ENCODE measurements around the gene SGCD.

Gene SGCD

DNA sequence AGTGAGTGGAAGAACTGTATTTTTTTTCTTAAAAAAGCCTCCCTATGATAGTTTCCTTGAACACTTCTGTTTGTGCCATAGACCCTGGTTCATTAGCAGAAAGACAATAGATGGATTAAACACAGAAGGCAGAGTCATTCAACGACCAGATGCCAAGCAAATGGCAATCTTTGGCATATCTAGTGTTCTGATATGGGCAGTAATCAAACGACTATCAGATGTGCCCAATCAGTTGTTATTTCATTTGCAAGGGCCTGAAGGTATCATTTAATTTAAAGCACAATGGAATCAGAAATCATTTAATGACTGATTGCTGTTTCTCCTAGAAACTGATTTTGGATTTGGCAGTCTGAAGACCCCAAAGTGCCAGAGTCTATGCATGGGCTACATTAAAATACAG, 61.3 kb downstream of the SGCD start:
- TF ChIP-seq, protein P1, sequence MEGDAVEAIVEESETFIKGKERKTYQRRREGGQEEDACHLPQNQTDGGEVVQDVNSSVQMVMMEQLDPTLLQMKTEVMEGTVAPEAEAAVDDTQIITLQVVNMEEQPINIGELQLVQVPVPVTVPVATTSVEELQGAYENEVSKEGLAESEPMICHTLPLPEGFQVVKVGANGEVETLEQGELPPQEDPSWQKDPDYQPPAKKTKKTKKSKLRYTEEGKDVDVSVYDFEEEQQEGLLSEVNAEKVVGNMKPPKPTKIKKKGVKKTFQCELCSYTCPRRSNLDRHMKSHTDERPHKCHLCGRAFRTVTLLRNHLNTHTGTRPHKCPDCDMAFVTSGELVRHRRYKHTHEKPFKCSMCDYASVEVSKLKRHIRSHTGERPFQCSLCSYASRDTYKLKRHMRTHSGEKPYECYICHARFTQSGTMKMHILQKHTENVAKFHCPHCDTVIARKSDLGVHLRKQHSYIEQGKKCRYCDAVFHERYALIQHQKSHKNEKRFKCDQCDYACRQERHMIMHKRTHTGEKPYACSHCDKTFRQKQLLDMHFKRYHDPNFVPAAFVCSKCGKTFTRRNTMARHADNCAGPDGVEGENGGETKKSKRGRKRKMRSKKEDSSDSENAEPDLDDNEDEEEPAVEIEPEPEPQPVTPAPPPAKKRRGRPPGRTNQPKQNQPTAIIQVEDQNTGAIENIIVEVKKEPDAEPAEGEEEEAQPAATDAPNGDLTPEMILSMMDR (IDR thresholded peaks at IDR 0.05), result no peak

DNA sequence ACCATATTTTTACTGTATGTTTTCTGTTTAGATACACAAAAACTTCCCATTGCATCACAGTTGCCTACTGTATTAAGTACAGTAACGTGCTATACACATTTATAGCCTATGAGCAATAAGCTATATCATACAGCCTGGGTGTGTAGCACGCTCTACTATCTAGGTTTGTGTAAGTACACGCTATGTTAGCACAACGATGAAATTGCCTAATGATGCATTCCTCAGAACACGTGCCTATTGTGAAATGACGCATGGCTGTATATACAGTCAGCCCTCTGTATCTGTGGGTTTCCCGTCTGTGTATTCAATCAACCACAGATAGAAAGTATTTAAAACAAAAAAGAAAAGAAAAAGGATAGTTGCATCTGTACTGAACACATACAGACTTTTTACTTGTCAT, 64.2 kb downstream of the SGCD start:
- Histone ChIP-seq H3K4me3 (no peak overlapping the region), H3K27ac (no peak overlapping the region)
- TF ChIP-seq, protein P1 (IDR thresholded peaks at IDR 0.05), result no peak
- no peak for DNase-seq (ENCODE audit: low spot score)

More for the DNA sequence above, 61.3 kb downstream of the SGCD start:
- no peak for DNase-seq (ENCODE audit: low spot score)
- Histone ChIP-seq H3K27ac (no peak overlapping the region), H3K4me3 (no peak overlapping the region)

DNA sequence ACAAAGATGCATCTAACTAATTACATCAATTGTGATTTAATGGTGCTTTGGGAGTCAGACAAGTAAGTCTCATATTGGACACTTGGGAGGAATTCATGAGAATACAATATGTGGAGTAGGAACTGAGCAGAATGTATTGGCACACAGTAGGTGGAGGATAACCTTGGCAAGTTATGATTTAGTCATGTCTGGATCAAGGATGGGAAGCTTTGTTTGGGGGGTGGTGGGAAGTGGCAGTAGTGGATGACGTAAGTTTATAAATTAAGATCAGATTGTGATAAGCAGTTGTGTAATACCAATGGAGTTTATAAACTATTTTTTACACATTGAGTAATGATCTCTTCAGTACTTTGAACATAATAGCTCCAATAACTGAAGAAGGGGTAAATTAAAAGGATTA, 67.0 kb downstream of the SGCD start:
- DNase-seq (ENCODE audit: low spot score), result no peak
- TF ChIP-seq, protein P1 (IDR thresholded peaks at IDR 0.05), result no peak
- Histone ChIP-seq H3K27ac (peak overlapping the region in 1 of 2 donors; percentile 68), H3K4me3 (no peak overlapping the region)

DNA sequence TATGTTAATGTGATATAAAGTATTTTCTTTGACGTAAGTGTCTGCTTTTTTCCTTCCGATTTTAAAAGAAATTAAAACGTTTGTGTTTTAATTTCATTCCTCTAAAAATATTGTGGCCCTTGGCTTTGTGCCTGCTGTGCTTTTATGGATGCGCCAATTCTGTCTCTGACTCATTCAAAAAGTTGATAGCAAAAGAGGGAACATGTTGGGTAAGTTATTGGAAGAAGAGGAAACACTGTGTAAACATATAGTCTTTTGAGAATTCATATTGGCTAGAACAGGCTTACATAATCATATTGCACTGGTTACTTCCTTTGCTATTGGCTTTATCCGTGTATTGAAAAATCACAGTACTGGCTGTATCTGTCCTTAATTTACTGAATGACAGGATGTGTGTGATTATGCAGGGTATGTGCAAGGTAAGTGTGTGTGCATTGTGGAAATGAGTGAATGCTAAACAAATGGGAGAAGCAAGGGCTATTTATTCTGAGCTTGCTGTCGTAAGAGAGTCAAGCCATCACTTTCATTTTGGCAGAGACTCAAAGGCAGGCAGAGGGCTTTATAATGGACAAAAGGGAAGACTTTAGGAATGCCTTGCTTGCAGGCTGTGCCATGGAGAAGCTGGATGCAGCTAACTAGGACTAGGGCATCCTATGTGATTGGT, 67.8 kb downstream of the SGCD start:
- TF ChIP-seq, protein P1 (IDR thresholded peaks at IDR 0.05), result no peak
- Histone ChIP-seq H3K27ac (peak overlapping the region in 1 of 2 donors; percentile 68), H3K4me3 (peak overlapping the region; percentile 13)
- no peak for DNase-seq (ENCODE audit: low spot score)

DNA sequence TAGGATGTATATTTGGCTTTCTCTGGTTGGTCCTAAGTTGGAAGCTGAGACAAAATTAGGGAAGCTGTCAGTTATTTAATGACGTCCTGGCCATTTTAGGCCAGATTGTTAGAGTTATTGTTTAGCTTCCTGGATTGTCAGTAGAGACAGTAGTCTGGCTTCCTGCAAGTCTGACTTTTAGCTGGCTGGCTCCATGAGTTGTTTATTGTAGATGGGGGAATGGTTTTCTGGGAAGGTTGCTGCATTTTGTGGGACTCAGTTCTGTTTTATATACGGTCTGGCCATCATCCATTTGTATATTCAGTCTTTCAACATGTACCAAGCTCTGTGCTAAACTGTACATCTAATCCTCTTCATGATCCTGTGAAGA, 68.3 kb downstream of the SGCD start:
- no peak for DNase-seq (ENCODE audit: low spot score)
- peak overlapping the region; percentile 13 for H3K4me3 ChIP-seq
- peak overlapping the region in 1 of 2 donors; percentile 68 for H3K27ac ChIP-seq
- TF ChIP-seq, protein P1 (IDR thresholded peaks at IDR 0.05), result no peak

DNA sequence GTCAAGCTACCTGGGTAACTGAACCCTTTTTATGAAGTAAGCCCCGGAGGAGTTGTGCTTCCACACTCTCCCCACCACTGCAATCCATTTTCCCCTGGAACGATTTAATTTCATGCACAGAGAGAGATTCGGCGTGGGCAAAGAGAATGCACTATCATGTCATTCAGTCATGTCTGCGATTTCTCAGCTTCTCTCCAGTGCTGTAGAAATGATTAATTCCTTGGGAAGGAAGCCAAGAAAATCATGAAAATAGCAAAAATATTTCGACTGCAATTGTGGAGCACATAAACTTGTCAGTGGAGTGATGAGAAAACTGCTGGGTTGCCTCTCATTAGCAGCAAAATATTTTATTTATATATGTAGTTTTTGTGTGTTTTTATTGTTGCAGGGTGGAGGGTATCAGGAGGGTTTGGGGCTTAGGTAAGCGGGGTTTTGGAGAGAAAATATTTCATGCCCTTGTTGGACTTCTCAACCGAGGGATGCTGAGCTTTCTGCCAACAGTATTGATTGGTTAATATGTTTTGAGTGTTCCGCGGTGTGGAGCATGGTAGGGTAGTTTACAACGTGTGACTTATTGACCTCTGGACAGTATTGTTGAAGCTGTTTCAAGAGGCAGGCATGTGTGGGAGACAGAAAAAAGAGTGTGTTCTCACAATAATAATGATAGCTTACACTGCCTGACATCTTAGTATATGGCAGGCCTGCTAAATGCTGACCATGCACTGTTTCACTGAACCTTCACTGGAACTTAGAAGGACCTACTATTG, 69.3 kb downstream of the SGCD start:
- DNase-seq (ENCODE audit: low spot score), result no peak
- no peak overlapping the region for H3K4me3 ChIP-seq
- TF ChIP-seq, protein P1 (IDR thresholded peaks at IDR 0.05), result no peak
- peak overlapping the region in 1 of 2 donors; percentile 68 for H3K27ac ChIP-seq

DNA sequence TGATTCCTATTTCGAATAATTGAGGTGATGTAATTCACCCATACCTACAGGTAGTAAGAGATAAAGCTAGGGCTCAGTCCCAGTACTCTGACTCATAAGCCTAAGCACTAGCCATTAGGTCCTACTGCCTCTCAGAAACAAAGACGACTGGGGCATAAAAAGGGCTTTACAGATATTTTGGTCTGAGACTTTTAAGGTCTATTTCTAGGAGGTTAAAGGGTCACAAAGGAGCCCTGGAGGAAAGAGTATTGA, 69.8 kb downstream of the SGCD start:
- TF ChIP-seq, protein P1 (IDR thresholded peaks at IDR 0.05), result no peak
- no peak for DNase-seq (ENCODE audit: low spot score)
- H3K27ac ChIP-seq, result peak overlapping the region in 1 of 2 donors; percentile 43

More for the DNA sequence above, 69.8 kb downstream of the SGCD start:
- H3K4me3 ChIP-seq, result no peak overlapping the region
